DMS153 treated with DMSO at 0.1 percent for 48 hours (cell line): ENCODE measurements around the gene YIPF5.

Source experiments
- DNase-seq: peaks from one replicate; lab custom pipeline; 2025; ENCODE audit not compliant: unreplicated experiment; lab: John Stamatoyannopoulos, UW

YIPF5 gene

GRCh38 chr5:144125163-144125726 lies 45.2 kb downstream of the YIPF5 start:
- no peak for DNase-seq

- no peak for DNase-seq
Observed at GRCh38 chr5:144122641-144123040, 47.8 kb downstream of the YIPF5 start.

GRCh38 chr5:144122081-144122480 lies 48.4 kb downstream of the YIPF5 start:
- no peak for DNase-seq

GRCh38 chr5:144121577-144121976 lies 48.9 kb downstream of the YIPF5 start:
- no peak for DNase-seq

- DNase-seq: no peak
Observed at GRCh38 chr5:144120661-144121180, 49.7 kb downstream of the YIPF5 start.

- no peak for DNase-seq
Observed at GRCh38 chr5:144117412-144117811, 53.0 kb downstream of the YIPF5 start.

- DNase-seq: no peak
Observed at GRCh38 chr5:144114571-144114970, 55.9 kb downstream of the YIPF5 start.
